ENCODE measurements around the gene KCNH1. TPM values are rescaled to one million over a fixed set of nuclear protein-coding genes. Genes with fewer than 3 reads are reported as not detected.

KCNH1 gene
- total RNA-seq, 1 donor from 2014 or later = not detected

DNA sequence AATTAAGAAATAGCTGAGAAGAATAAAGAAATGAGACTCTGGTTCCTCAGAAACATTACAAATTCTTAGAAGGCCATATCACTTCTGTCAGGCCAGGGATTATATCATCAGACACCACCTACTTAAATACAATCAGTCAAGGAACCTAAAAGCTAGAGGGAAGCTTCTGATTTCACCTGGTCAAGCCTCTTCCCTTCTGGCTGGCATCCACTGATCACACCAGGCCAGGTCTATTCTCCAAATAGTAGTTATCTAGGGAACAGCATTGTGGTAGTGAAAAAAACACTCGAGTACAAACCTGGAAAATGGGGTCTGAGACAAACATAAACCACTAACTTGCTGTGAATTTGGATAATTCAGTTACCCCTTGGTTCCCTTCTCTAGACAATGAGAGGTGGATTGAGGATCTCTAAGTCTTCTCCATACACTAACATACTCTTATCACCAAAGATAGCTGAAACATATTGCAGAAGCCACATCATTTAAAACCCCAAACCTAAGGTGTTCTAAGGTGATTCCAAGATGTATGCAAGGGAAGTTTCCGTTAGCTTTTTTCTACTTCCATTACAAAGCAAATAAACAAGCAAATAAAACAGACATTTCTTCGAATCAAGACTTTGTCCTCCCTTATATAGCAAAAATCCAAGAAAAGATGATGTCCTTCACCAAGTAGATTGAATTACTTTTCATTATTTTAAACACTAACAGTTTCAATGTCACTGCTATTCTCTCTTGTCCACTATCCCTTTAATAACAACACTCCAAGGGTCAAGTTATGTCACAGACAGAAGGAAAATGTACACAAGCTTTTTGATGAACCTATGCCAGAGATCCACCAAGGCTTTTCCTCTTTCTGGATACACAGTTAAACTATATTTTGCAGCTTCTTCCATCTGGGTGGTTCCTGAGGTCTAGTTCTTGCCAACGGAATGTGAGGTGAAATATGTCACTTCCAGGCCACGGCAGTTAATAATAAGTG lies 212.9 kb downstream of the KCNH1 start:
- no peak for DNase-seq
- H3K9me3 ChIP-seq = no peaks in the 10 kb centered on the region

DNA sequence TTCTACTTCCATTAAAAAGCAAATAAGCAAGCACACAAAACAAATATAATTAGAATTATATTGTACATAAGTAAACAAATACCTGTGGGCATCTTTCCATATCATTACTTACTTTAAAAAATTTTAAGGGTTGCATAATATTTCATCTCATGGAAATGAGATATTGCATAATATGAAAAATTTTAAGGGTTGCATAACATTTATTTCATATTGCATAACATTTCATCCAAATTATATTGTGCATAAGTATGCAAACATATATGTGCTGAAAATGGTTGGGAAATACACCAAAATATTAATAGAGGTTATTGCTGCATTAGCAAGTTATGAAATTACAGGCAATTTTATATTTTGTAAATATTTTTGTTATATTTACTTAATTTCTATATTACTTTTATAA lies 213.7 kb downstream of the KCNH1 start:
- H3K4me1 ChIP-seq = no peaks in the 10 kb centered on the region
- no peak for ATAC-seq
- no peaks in the 10 kb centered on the region for H3K9me3 ChIP-seq
- intact Hi-C loops (cut with DNase I) = no loop called here
- no peak overlapping the region for H3K27ac ChIP-seq
- H3K36me3 ChIP-seq = no peaks in the 10 kb centered on the region
- no peaks in the 10 kb centered on the region for H3K27me3 ChIP-seq
- TF ChIP-seq, protein P1, sequence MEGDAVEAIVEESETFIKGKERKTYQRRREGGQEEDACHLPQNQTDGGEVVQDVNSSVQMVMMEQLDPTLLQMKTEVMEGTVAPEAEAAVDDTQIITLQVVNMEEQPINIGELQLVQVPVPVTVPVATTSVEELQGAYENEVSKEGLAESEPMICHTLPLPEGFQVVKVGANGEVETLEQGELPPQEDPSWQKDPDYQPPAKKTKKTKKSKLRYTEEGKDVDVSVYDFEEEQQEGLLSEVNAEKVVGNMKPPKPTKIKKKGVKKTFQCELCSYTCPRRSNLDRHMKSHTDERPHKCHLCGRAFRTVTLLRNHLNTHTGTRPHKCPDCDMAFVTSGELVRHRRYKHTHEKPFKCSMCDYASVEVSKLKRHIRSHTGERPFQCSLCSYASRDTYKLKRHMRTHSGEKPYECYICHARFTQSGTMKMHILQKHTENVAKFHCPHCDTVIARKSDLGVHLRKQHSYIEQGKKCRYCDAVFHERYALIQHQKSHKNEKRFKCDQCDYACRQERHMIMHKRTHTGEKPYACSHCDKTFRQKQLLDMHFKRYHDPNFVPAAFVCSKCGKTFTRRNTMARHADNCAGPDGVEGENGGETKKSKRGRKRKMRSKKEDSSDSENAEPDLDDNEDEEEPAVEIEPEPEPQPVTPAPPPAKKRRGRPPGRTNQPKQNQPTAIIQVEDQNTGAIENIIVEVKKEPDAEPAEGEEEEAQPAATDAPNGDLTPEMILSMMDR (IDR thresholded peaks at IDR 0.05) = no peak
- DNase-seq = no peak
- H3K4me3 ChIP-seq = no peak overlapping the region

More for the DNA sequence above, 212.9 kb downstream of the KCNH1 start:
- no peaks in the 10 kb centered on the region for H3K27me3 ChIP-seq
- no peaks in the 10 kb centered on the region for H3K36me3 ChIP-seq
- H3K27ac ChIP-seq = no peak overlapping the region
- H3K4me3 ChIP-seq = no peak overlapping the region
- ATAC-seq = no peak
- TF ChIP-seq, protein P1 (IDR thresholded peaks at IDR 0.05) = no peak
- H3K4me1 ChIP-seq = no peaks in the 10 kb centered on the region
- intact Hi-C loops (cut with DNase I) = no loop called here

DNA sequence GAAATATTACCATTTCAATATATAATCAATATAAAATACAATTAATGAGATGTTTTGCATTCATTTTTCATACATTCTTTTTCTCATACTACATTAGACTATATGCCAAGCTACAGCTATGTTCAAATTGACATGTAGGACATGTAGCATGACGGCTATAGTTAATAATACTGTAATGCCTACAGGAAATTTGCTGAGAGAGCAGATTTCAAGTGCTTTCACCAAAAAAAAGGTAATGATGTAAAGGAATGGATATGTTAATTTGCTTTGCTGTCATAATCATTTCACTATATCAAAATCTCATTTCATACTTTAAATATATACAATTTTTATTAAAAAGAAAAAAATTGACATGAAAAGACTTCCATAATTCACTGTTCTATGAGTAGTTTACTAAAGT lies 215.1 kb downstream of the KCNH1 start:
- no peak overlapping the region for H3K4me3 ChIP-seq
- TF ChIP-seq, protein P1 (IDR thresholded peaks at IDR 0.05) = no peak
- no peaks in the 10 kb centered on the region for H3K4me1 ChIP-seq
- H3K36me3 ChIP-seq = no peaks in the 10 kb centered on the region
- H3K9me3 ChIP-seq = no peaks in the 10 kb centered on the region
- DNase-seq = no peak
- no peak for ATAC-seq
- intact Hi-C loops (cut with DNase I) = no loop called here
- H3K27me3 ChIP-seq = no peaks in the 10 kb centered on the region
- no peak overlapping the region for H3K27ac ChIP-seq

DNA sequence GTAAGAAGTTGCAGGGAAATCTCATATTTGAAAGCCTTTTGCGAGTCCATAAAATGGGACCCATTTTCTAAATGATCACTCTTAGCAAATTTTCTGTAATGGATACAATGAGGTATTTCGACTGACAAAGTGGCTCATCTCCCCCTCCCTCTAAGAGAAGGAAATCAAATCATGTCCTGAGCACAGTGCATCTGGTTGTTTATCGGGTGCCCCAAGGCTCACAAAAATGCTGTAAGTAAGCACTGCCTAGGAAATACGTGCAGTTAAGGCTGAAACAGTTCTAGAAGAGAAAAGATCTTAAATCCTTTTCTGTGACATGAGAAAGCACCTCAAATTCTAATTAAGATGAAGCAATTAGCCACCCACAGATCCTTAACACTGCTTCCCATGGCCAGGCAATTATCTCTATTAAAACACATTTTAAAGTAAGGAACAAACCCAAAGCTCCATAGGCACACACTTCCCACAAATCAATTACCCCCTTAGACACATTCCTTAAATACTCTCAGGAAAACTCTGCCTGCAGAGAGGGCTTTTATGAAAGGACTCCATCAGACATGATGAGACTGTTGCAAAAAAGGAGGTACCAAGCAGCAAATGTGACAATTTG lies 216.3 kb downstream of the KCNH1 start:
- Histone ChIP-seq H3K9me3 (no peaks in the 10 kb centered on the region), H3K27me3 (no peaks in the 10 kb centered on the region), H3K4me3 (no peak overlapping the region), H3K4me1 (no peaks in the 10 kb centered on the region), H3K27ac (no peak overlapping the region), H3K36me3 (no peaks in the 10 kb centered on the region)
- no peak for DNase-seq
- intact Hi-C loops (cut with DNase I) = no loop called here
- no peak for ATAC-seq
- TF ChIP-seq, protein P1 (IDR thresholded peaks at IDR 0.05) = no peak

DNA sequence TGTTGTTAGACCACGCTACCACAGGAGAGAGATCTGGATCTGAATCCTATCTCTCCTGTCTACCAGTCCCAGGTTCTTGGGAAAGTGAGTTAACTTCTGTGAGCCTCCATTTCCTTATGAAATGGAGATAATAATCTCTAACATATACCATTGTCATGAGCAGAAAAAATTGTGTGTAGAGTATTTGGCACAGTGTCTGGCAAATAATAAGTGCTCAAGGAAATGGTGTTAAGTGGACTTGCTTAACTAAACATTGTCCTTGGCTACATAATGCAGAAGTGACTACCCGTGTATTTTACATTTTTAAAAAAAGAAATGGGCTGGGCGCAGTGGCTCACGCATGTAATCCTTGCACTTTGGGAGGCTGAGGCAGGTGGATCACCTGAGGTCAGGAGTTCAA lies 217.4 kb downstream of the KCNH1 start:
- ATAC-seq = no peak
- H3K4me3 ChIP-seq = no peak overlapping the region

More for the DNA sequence above, 217.4 kb downstream of the KCNH1 start:
- no peaks in the 10 kb centered on the region for H3K27me3 ChIP-seq
- no peaks in the 10 kb centered on the region for H3K9me3 ChIP-seq
- intact Hi-C loops (cut with DNase I) = no loop called here
- DNase-seq = no peak
- no peaks in the 10 kb centered on the region for H3K4me1 ChIP-seq
- TF ChIP-seq, protein P1 (IDR thresholded peaks at IDR 0.05) = no peak
- no peaks in the 10 kb centered on the region for H3K36me3 ChIP-seq
- H3K27ac ChIP-seq = no peak overlapping the region
